ENCODE results near the gene FRRS1L.

Gene FRRS1L

GRCh38 chr9:109100543-109101201 lies 66.4 kb downstream of the FRRS1L start:
- DNase-seq, result no peak

DNA sequence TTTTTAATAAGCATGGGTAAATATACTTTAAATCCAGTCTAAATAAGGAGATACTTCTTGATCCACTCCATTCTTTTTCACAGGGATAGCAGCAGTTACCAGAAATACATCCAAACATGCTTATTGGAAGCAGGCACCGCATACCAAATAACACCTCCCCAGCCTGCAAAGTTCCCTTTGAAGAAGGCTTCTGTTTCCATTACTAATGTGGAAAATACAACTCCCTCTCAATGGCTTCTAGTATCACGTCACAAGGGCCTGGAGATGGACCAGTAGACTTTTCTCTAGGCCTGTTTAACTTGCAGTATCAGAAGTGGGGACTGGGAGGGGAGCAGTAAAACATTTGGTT lies 68.1 kb downstream of the FRRS1L start:
- DNase-seq, result no peak

GRCh38 chr9:109098171-109098959 lies 68.7 kb downstream of the FRRS1L start:
- DNase-seq, result no peak

GRCh38 chr9:109097146-109097545 lies 69.9 kb downstream of the FRRS1L start:
- no peak for DNase-seq

- DNase-seq, result no peak
These were observed 71.7 kb downstream of the FRRS1L start for GRCh38 chr9:109095321-109095720.

DNA sequence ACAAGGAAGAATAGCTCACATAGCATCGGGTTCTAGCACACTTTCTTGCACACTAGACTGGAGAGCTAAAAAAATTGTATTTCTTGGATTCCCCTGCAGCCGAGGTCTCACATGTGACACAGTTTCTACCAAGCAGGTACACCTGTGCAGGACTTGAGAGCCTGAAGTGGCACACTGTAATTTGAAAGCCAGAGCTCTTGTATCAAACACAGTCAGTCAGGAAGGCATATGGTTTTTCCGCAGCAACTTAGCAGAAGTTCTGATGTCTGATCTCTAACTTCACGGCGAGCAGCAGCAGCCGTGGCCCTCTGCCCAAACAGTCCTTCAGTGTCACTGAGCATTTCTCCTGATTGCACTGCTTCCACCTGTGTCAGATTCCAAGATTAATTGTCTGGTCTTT lies 72.8 kb downstream of the FRRS1L start:
- DNase-seq, result no peak

DNA sequence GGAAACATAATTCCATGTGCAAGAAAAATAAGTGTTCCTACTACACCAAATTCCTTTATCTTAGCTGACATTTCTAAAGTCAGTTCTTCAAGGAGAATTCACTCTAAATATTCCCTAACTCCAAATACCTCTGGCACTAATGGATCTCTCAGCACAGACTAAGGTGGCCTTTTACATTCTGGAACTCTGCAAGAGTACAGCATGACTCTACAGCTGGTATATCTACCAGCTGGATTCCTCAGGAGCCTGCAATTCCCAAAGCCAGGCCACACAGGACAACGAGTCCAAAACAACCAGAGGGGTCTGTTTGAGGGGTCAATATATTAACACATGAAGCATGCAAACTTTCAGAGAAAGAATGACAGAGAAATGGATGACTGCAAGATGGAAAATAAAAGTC lies 74.5 kb downstream of the FRRS1L start:
- no peak for DNase-seq

GRCh38 chr9:109092051-109092580 lies 74.9 kb downstream of the FRRS1L start:
- no peak for DNase-seq

- no peak for DNase-seq
These were observed 78.8 kb downstream of the FRRS1L start for GRCh38 chr9:109088221-109088620.

DNA sequence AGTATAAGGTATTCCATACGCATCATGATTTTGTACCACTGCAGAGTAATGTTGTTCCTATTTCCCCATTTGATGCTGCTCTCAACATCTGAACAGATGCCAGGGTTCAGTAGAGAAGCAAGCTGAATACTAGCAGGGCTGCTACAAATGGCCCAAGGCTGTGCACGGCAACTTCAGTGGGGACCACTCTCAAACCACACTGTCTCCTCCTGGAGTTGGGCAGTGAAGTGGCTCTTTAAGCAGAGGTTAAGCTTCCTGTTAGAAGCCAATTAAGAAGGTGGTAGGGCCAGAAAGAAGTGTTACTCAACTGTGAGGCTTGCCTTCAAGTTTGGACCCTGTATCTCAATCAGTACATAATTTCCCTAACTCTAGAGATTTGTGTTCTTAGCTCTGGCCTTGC lies 79.3 kb downstream of the FRRS1L start:
- no peak for DNase-seq

GRCh38 chr9:109086221-109086620 lies 80.8 kb downstream of the FRRS1L start:
- DNase-seq, result no peak

DNA sequence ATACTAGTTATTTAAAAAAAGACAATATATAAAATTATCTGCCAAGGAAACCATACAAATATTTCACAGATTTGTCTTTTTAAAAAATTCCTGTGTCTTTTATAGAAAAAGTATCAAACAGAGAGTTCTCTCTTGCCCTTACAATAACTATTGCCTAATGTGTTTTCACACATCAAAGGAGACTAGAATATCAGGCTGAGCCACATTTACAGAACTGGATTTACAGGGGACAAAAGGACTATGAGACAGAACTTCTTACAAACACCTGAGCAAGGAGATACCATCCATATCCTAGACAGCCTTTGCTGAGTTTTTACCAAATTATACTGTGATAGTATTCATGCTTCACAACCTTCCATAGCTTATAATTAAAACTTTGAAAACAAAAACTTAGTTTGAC lies 81.5 kb downstream of the FRRS1L start:
- no peak for DNase-seq

GRCh38 chr9:109083813-109084405 lies 83.1 kb downstream of the FRRS1L start:
- no peak for DNase-seq

GRCh38 chr9:109083141-109083540 lies 83.9 kb downstream of the FRRS1L start:
- no peak for DNase-seq

DNA sequence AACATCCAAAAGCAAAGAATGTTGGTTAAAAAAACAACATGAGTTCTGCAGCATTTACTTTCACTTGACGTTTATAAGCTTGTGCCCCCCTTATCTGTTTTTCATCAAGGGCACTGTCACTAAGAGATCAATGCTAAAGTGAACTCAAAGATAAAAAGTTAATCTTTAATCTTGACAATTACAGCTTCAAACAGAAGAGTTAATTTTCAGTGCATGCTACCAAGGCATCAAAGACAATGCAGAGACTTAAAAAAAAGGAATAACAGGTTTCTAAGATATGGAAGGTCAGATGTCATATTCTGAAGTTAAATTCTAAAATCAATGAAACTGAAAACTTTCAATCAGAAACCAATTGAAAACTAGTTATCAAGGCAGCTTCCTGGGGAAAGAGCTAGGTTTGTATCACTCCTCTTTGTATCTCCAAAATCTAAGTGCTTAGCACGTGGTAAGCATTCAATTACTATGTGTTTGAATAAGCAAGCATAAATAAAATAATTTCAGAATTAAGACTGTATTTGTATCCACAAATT lies 84.9 kb downstream of the FRRS1L start:
- no peak for DNase-seq
